22Rv1 (cell line): ENCODE results near the gene SH3RF2.

Experiments
- ZFX ChIP-seq: fragments of 450-650 bp; IDR thresholded peaks from 2 replicates; pipeline ENCODE4 v1.6.1; 2017; ENCODE audit warnings: antibody characterized with exemption, borderline replicate concordance
- TF ChIP-seq, protein P1 (sequence below): fragments of 450-650 bp; IDR thresholded peaks from 2 replicates; pipeline ENCODE4 v1.5.1; 2017; ENCODE audit warnings: mild to moderate bottlenecking

DNA sequence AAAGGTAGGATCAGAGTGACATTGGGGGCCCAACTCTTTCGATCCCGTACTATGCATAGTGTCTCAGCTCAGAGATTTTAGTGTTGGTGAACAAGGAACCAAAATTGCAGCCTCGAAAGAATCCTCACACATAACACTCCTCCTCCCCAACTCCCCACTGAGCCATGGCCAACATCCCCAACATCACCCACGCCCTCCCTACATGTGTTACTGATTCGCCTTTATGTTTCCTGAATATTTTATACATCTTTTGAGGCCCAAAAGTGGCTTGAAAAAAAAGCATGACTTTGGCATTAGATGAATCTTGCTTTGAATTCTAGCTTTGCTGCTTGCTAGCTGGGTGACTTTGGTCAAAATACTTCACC, 123.8 kb downstream of the SH3RF2 start:
- TF ChIP-seq, protein P1, sequence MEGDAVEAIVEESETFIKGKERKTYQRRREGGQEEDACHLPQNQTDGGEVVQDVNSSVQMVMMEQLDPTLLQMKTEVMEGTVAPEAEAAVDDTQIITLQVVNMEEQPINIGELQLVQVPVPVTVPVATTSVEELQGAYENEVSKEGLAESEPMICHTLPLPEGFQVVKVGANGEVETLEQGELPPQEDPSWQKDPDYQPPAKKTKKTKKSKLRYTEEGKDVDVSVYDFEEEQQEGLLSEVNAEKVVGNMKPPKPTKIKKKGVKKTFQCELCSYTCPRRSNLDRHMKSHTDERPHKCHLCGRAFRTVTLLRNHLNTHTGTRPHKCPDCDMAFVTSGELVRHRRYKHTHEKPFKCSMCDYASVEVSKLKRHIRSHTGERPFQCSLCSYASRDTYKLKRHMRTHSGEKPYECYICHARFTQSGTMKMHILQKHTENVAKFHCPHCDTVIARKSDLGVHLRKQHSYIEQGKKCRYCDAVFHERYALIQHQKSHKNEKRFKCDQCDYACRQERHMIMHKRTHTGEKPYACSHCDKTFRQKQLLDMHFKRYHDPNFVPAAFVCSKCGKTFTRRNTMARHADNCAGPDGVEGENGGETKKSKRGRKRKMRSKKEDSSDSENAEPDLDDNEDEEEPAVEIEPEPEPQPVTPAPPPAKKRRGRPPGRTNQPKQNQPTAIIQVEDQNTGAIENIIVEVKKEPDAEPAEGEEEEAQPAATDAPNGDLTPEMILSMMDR, result no peak
- TF ChIP-seq ZFX, result no peak
